Right hindlimb (tissue), 1 donor: ENCODE results near the gene ZNF474.

Experiments used
- DNase-seq: peaks from one replicate; pipeline ENCODE4 v3.0.0-alpha.2; 2018

The ZNF474 gene

DNA sequence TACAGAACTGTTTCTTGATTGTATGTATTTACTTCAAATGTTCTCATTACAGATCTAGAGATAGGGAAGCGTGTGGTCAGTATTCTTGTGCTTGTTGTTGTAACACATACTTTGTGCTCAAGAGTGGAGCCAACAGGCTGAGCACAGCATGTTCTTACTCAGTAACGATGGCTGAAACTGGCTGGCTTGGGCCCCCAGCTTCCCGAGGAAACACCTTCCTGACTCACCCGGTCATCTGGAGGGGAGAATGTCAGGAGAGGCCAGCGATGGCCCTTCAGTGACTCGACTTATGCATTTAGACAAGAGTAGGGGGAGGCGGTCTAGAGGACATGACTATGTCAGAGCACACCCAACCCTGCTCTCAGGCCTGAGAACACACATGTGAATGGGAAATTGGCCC is 25.6 kb downstream of the ZNF474 start:
- DNase-seq: peak; percentile 51

- no peak for DNase-seq
Observed at GRCh38 chr5:122155546-122155945, 26.2 kb downstream of the ZNF474 start.

DNA sequence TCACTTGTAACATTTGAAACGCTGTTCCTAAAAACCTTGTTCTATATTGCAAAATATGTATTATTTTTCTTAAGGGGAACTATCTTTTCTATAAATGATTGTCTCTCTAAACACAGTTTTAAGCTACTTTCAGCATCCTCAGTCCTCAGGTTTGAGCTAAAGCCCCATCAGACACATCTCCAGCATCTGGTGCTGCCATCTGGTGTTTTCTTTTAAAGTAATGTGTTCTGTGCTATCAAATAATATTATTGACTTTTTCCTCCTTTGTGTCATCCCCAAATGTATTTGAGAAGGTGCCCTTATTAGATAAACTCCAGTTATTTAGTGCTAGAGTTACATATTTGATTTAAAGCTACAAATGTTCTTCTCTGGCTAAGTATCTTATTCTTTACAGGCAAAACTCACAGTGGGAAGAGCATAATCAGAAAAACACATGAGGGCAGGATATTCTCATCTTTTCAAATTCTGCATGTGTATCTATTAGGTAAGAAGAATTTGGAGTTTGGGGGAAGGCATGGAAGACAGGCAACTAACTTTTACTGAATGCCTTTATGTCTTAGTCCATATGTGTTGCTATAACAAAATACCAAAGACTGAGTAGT is 27.5 kb downstream of the ZNF474 start:
- DNase-seq: no peak

DNA sequence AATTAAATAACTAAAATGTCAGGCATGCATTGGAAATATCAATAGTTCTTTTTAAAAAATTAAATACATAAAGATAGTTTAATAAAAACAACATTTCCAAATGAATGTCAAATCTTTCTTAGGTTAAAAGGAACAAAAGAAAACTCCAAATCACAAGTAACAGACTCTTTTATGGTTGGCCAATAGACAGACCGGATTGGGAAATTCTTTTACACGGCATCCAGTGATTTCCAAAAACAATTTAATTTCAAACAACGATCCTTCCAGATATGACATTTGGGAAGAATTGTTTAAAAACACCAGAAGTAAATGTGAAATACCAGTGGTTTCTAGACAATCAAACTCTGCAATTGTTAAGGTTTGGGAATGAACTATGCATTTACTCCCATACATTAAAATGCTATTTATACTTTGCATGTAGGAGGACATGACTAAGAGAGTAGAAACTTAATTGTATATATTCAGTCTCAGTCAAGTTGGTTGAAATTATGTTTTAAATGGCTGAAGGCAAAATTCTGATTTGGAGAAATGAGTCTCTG is 32.8 kb downstream of the ZNF474 start:
- DNase-seq: no peak

DNA sequence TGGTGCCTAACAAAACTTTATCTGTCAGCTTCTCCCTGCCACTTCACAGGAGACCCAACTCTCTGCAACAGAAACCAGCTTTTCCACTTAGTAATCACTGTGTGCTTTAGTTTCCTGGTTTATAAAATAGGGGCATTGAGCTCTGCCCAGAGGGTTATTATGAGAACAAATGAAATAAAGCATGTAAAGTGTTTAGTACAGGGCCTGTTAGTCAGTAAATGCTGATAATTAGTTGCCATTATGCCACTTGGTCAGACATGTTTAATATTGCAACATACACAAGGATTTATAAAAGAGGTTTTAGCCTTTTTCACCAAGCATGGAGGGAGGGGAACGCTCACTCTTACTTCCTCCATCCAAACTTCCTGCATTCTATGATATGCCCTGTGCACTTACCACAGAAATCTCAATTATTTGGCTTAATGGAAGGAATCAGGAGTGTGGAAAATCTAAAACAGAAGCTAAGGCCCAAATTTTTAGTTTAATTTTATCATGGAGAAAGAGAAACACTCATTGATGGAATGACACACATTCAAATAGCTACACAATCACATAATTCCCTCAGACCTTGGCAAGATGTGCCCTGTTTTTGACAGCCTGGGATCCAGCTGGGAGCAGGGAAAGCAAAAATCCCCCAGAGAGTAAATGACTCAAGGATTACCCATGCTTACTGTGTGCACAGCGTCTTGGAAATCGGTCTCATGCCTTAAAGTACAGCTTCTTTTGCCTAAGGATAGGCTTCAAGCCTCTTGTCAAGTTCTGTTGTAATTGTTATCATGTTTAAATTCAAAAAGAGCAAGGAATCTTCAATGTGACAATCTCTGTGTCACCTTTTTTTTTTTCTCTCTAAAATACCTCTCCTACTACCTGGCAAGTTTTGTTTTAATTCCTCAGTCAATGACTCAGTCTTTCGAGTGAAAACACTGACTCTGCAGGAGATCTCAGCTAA is 34.0 kb downstream of the ZNF474 start:
- no peak for DNase-seq

DNA sequence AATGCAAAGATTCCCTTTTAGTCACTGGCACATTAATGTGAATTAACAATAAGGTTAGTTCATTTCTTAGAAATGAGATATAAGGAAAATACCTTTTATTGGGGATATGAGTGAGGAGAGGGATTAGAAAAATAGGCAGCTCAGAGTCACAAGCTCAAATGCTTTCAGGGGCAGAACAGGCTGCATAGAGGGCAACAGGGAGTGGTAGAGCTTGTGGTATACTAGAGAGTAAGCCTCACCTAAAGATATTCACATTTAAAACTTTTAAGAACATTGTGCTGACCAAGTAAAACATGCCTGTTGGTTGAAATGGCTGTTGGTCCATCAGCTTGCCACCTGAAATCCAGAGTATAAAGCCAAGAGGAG is 34.7 kb downstream of the ZNF474 start:
- DNase-seq: no peak

DNA sequence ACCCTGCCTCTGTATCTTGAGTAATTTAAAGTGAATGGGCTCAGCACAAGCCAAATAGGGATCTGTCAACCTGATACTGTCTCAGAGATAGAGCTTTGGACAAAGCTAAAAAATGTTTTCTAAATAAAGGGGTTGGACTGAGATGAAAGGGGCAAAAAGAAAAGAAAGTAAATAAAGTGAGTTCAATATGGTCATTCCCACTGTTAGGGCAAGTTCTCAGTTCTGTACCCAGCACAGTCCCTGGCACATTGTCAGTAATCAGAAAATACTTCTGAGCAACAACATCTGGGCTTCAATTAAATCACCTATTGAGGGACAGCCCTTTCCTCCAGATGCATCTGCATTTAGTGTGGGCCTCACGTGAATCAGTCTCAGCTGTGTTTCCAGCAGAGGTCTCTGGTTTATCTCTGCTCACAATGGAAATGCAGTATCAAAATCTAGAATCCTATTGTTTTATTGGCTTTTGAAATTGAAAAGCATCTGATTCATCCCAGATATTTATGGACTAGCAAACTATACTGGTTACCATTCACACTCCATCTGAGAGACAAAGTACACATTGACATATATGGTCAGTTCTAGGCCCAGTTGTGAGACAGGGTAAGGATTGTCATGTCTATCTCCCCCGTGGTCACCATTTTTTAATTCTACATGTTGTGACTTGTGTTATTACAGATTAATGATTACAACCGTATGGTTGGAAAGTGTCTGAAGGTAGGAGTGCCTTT is 35.6 kb downstream of the ZNF474 start:
- DNase-seq: no peak

GRCh38 chr5:122165559-122166078 is 36.3 kb downstream of the ZNF474 start:
- no peak for DNase-seq

GRCh38 chr5:122169350-122170103 is 40.2 kb downstream of the ZNF474 start:
- no peak for DNase-seq

DNA sequence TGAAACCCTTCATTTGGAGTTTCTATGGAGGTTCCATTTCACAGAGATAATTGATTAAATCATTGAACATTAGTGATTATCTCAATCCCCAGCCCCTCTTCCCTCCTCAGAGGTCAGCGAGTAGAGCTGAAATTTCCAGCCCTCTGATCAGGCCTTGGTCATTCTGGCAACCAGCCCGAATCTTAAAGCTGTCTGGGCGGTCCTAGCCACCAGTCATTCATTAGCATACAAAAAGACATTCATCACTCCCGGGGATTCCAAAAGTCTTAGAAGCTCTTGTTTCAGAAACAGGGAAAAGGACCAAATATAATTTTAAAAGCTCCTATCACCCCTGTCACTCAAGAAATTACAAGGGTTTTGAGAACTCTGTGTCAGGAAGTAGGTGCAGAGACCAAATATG is 41.3 kb downstream of the ZNF474 start:
- no peak for DNase-seq

DNA sequence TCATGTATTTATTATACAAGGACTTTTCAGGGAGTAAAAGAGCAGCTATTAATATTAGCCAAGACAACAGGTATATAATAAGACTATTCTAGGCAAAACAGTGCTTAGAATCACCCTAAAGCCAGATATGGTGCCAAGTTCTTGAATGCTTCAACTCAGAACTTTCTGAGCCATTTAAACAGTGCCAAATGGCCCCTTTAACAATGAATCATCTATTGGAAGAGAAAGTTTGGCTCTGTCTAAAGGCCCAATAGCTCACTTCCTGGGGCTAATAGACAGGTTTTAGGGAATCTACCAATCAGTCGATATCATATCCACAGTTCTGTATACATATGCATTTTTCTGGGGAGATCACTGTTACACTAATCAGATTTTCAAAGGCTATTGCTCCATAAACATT is 42.9 kb downstream of the ZNF474 start:
- DNase-seq: no peak

GRCh38 chr5:122173474-122174415 is 44.4 kb downstream of the ZNF474 start:
- DNase-seq: no peak

GRCh38 chr5:122175091-122175490 is 45.7 kb downstream of the ZNF474 start:
- no peak for DNase-seq

DNA sequence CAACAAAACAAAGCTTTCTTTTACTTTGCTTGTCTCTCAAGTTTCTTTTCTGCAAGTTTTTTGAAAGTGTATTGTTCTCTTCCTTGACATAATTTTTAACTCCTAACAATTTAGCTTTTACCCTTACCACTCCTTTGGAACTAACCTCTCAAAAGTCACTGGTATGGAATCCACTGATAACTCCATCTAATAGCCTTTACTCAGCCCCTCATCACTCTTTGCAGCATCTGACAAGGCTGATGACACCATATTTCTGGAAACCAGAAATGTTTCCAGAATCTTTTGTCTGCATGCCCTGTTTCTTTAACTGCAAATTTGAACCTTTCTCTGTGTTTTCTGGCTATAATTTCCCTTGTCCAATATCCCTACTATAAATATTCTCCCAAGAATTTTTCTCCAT is 46.5 kb downstream of the ZNF474 start:
- no peak for DNase-seq

GRCh38 chr5:122177161-122177560 is 47.8 kb downstream of the ZNF474 start:
- DNase-seq: no peak

GRCh38 chr5:122179701-122180100 is 50.4 kb downstream of the ZNF474 start:
- no peak for DNase-seq

DNA sequence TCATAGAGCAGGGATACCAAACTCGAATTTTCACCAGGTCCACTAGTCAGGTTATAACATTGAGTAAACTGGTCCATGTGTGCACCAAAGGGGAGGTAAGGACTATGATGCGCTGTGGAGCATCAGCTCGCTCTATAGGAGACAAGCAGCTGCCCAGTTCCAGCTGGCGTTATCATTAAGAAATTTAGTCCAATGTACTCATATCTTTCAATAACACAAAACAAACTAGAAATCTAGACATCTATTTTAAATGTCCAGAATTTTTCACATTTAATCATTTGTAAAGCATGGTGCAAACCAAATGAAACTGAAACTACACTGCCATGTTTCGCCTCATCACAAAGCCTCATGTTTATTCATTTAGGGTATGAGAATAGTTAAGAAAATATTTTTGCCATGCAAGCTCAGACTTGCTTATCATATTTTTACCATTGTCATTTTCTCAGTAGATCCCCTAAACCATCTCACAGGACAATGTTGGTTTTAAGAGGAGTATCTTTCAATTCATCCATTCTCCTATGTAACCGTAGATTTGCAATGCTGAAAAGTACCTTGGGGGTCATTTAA is 50.9 kb downstream of the ZNF474 start:
- no peak for DNase-seq

DNA sequence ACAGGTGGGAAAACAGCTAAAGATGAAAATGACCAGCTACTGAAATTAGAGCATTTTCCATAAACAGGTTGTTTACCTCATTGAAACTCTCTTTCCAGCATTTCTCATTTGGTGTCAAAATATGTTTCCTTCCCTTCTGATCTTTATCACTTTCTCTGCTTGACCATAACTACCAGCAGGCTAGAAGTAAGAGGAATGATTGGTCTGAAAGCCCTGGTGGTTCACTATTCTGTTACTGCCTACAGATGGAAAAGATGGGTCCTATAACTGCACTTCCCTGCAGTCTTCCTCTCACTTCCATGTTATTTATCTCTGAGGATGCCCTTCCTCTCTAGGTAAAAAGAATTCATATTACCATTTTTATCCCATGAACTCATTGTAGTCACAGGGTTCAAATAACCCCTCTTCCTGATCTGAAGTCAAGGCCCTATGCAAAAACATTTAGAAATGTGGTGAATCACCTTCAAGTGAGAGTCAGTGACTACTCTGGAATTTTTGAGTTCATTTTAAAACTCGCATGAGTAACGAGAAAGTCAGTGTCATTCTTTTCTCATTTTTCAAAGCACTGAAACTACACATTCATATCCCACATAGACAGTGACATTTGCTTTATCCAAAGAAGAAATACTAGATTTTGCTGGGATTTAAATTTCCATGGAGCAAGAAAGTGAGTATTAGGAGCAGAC is 51.7 kb downstream of the ZNF474 start:
- DNase-seq: no peak

DNA sequence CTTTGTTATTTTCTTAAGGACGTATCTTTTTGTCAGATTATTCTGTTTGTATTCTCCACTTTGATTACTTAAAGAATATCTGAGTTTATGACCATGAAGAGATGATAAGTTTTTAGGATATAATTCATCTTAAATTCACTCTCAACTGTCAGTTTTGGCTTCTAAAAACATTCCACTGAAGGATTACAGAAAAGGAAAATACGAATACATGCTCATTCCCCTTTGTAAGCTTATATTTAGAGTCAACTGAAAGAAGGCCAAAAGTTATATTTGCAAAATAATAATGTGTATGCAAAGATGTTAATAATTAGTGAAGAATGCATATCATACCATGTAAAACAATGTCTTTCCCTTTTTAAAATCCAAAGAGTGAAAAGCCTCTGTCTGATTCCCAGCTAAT is 52.5 kb downstream of the ZNF474 start:
- no peak for DNase-seq

- peak; percentile 67 for DNase-seq
Observed at GRCh38 chr5:122182491-122182921, 53.2 kb downstream of the ZNF474 start.
